GM12878 (cell line): ENCODE measurements around the gene ATP2B1. TPM values are rescaled to one million over a fixed set of nuclear protein-coding genes. Genes with fewer than 3 reads are reported as not detected.

Source experiments
- ATAC-seq: fragments of 200-7000 bp; cut with Tn5 transposase; 3 replicates; pipeline ENCODE4 v1.9.1; 2020; ENCODE audit warnings: mild to moderate bottlenecking, moderate library complexity
- BruUV-seq: library from RNA; stranded (reverse); fragments of 400-500 nt; replicated peaks from 2 replicates; lab custom pipeline; 2021; lab: Mats Ljungman, UMichigan
- CTCF ChIA-PET: fragments of 300-600 bp; sonication (Branson Sonifier 250); formaldehyde crosslinking; extraction: SDS; loops from one replicate; lab custom pipeline; 2021; ENCODE audit warnings: inconsistent platforms; lab: Yijun Ruan, JAX
- POLR2A ChIA-PET: fragments of 350-600 bp; formaldehyde crosslinking; extraction: SDS; loops from one replicate; lab custom pipeline; 2021; ENCODE audit warnings: inconsistent platforms; lab: Charles Lee
- RAD21 ChIA-PET: fragments of 300-600 bp; sonication (Branson Sonifier 250); formaldehyde crosslinking; loops from one replicate; lab custom pipeline; 2023; ENCODE audit warnings: antibody characterized with exemption; ENCODE audit not compliant: unreplicated experiment; lab: Charles Lee
- SMC1A ChIA-PET: fragments of 300-600 bp; sonication (Branson Sonifier 250); formaldehyde crosslinking; loops from one replicate; lab custom pipeline; 2023; ENCODE audit not compliant: unreplicated experiment, uncharacterized antibody; lab: Charles Lee
- DNase-seq: peaks from one replicate; pipeline ENCODE4 v3.0.0-alpha.2; 2011; ENCODE audit warnings: low read depth, low spot score
- FAIRE-seq: peaks from 3 replicates; lab custom pipeline; 2011; peaks lifted over from hg19 to GRCh38; lab: Jason Lieb, UNC
- H2AFZ ChIP-seq: 2 replicates; pipeline ENCODE4 v1.6.0; 2011; ENCODE audit warnings: low read depth, low read length, control low read depth; ENCODE audit not compliant: control insufficient read depth
- H3K27ac ChIP-seq: 2 replicates; pipeline ENCODE4 v1.5.1; 2011; ENCODE audit warnings: control low read depth; ENCODE audit not compliant: control insufficient read depth, insufficient read depth
- H3K27me3 ChIP-seq, 2 experiments: replicated peaks in 1 of 2; 2 replicates each; pipeline versions ENCODE4 v1.6.0 to v1.6.1; 2011; ENCODE audit warnings: low read length in 1 of 2; ENCODE audit not compliant: control insufficient read depth in 2 of 2, insufficient read depth in 2 of 2
- H3K36me3 ChIP-seq, 2 experiments: 2 replicates each; pipeline ENCODE4 v1.5.1; 2011; ENCODE audit warnings: low read length in 1 of 2; ENCODE audit not compliant: control insufficient read depth in 2 of 2, insufficient read depth in 2 of 2
- H3K4me1 ChIP-seq: 2 replicates; pipeline ENCODE4 v1.6.1; 2011; ENCODE audit warnings: mild to moderate bottlenecking, low read length, moderate library complexity, mixed read lengths; ENCODE audit not compliant: control insufficient read depth, insufficient read depth
- H3K4me2 ChIP-seq: 2 replicates; pipeline ENCODE4 v1.6.0; 2011; ENCODE audit warnings: control low read depth; ENCODE audit not compliant: control insufficient read depth, insufficient read depth
- H3K4me3 ChIP-seq: fragments of 200-600 bp; sonication (generic); 2 replicates; pipeline ENCODE4 v1.5.1; 2016
- H3K79me2 ChIP-seq: 2 replicates; pipeline ENCODE4 v1.6.0; 2011; ENCODE audit warnings: low read length; ENCODE audit not compliant: control insufficient read depth, insufficient read depth
- H3K9ac ChIP-seq: 2 replicates; pipeline ENCODE4 v1.8.0; 2011; ENCODE audit warnings: low read length, control low read depth, mixed read lengths; ENCODE audit not compliant: control insufficient read depth, insufficient read depth
- H3K9me3 ChIP-seq: replicated peaks from 3 replicates; pipeline ENCODE4 v1.5.1; 2011; ENCODE audit warnings: mild to moderate bottlenecking, low read length; ENCODE audit not compliant: control insufficient read depth, insufficient read depth
- H4K20me1 ChIP-seq: 2 replicates; pipeline ENCODE4 v1.6.0; 2011; ENCODE audit not compliant: control insufficient read depth, insufficient read depth
- ETV6 ChIP-seq, 2 experiments: fragments of 450-650 bp in 1 of 2; IDR thresholded peaks in 1 of 2; conservative IDR thresholded peaks in 1 of 2; 2 replicates each; pipeline ENCODE4 v1.6.1; 2014; ENCODE audit warnings: antibody characterized with exemption in 1 of 2, borderline replicate concordance in 1 of 2, low read depth in 1 of 2, mild to moderate bottlenecking in 1 of 2, moderate library complexity in 1 of 2
- JUNB ChIP-seq: IDR thresholded peaks from 2 replicates; pipeline ENCODE4 v1.6.1; 2016; ENCODE audit warnings: antibody characterized with exemption, mild to moderate bottlenecking
- MTA3 ChIP-seq: IDR thresholded peaks from 2 replicates; pipeline ENCODE4 v1.6.1; 2012; ENCODE audit warnings: low read length, inconsistent platforms, borderline replicate concordance
- NRF1 ChIP-seq: conservative IDR thresholded peaks from 2 replicates; pipeline ENCODE4 v1.6.1; 2011; ENCODE audit warnings: mild to moderate bottlenecking, low read depth, low read length, improper control_type of control experiment
- SMC3 ChIP-seq: IDR thresholded peaks from 2 replicates; pipeline ENCODE4 v1.6.1; 2011; ENCODE audit warnings: low read length, improper control_type of control experiment, borderline replicate concordance
- SREBF2 ChIP-seq: IDR thresholded peaks from 2 replicates; pipeline ENCODE4 v1.6.1; 2012; ENCODE audit warnings: mild to moderate bottlenecking, low read length
- STAT3 ChIP-seq: IDR thresholded peaks from 2 replicates; pipeline ENCODE4 v1.6.1; 2011; ENCODE audit warnings: low read depth, low read length, improper control_type of control experiment
- SUPT20H ChIP-seq: IDR thresholded peaks from 2 replicates; pipeline ENCODE4 v1.6.1; 2011; ENCODE audit warnings: low read depth, mild to moderate bottlenecking, low read length, moderate library complexity, borderline replicate concordance; ENCODE audit not compliant: control insufficient read depth
- TARDBP ChIP-seq: IDR thresholded peaks from 2 replicates; pipeline ENCODE4 v1.6.1; 2016; ENCODE audit warnings: borderline replicate concordance
- TCF7 ChIP-seq: IDR thresholded peaks from 2 replicates; pipeline ENCODE4 v1.6.1; 2014; ENCODE audit warnings: antibody characterized with exemption, borderline replicate concordance
- ZNF384 ChIP-seq: IDR thresholded peaks from 2 replicates; pipeline ENCODE4 v1.6.1; 2012; ENCODE audit warnings: low read depth, mild to moderate bottlenecking, low read length, improper control_type of control experiment, borderline replicate concordance
- ZNF622 ChIP-seq: fragments of 450-650 bp; IDR thresholded peaks from 2 replicates; pipeline ENCODE4 v1.6.1; 2017; ENCODE audit warnings: mild to moderate bottlenecking, inconsistent platforms
- WGBS: methylation state at CpG from one replicate; pipeline ENCODE4 v1.1.6; 2016; ENCODE audit warnings: low lambda C conversion rate; ENCODE audit not compliant: insufficient replicate concordance, insufficient coverage; ENCODE audit errors: missing lambda C conversion rate; 5-methylcytosine and 5-hydroxymethylcytosine counted together
- in situ Hi-C: fragments of 300-500 bp; cut with MboI; formaldehyde crosslinking; loops from 9 replicates; pipeline ENCODE4 v1.14.3; 2018; ENCODE audit warnings: mixed read lengths
- intact Hi-C: fragments of 100-400 bp; cut with micrococcal nuclease; formaldehyde crosslinking; loops from one replicate; pipeline ENCODE4 v1.14.2; 2022; ENCODE audit not compliant: unreplicated experiment
- polyA plus RNA-seq, 11 experiments: library from polyadenylated mRNA; depleted of rRNA in 4 of 11; unstranded in 6 of 11; stranded (reverse) in 5 of 11; fragments of >200 nt; fragmentation: Nextera tagmentation in 4 of 11; fragmentation: Illumina TruSeq in 1 of 11; extraction: Ambion mirVana in 4 of 11; extraction: Trizol in 1 of 11; gene quantifications; 1 replicate in 1 of 11; 2 replicates in 10 of 11; pipeline versions ENCODE4 v1.2.1 to v1.2.3, GENCODE V29; 2011 to 2016; ENCODE audit warnings: inconsistent platforms in 2 of 11, missing spikeins in 2 of 11, low read depth in 1 of 11
- total RNA-seq, 4 experiments: library from RNA; depleted of rRNA in 3 of 4; stranded (reverse); fragments of >200 nt in 3 of 4; fragmentation: Illumina TruSeq in 1 of 4; extraction: Trizol in 1 of 4; gene quantifications; 2 replicates each; pipeline versions ENCODE4 v1.2.1 to v1.2.3, GENCODE V29; 2013 to 2021
- TF ChIP-seq, protein P1 (sequence below): fragments of 450-650 bp; IDR thresholded peaks from 2 replicates; pipeline ENCODE4 v1.6.1; 2016; ENCODE audit warnings: mild to moderate bottlenecking
- TF ChIP-seq, protein P2 (sequence below): IDR thresholded peaks from 2 replicates; pipeline ENCODE4 v1.6.1; 2011; ENCODE audit warnings: low read depth, low read length, improper control_type of control experiment, borderline replicate concordance
- TF ChIP-seq, protein P3 (sequence below): fragments of 450-650 bp; formaldehyde crosslinking; IDR thresholded peaks from 2 replicates; pipeline ENCODE4 v1.4.0; 2020; ENCODE audit warnings: mild to moderate bottlenecking, moderate library complexity

ATP2B1 gene
- total and polyA plus RNA-seq, 10 of the 15 experiments (the other 5 are each of a cell fraction or from before 2014, with no cell fraction given): 15.9 to 67.8 (median 48.5) TPM

DNA sequence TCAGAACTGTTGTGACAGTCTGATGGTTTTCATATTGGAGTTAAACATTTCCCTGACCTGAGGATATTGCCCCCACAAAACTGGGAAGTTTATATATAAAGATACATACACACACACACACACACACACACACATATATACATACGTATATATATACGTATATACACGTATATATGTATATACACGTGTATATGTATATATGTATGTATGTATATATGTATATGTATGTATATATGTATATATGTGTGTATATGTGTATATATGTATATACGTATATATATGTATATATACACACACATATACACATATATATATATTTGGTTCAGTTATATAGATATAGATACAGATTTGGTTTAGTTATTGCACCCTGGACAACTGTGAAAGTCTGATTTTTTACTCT, 65.7 kb downstream of the ATP2B1 start:
- TF ChIP-seq, protein P1, sequence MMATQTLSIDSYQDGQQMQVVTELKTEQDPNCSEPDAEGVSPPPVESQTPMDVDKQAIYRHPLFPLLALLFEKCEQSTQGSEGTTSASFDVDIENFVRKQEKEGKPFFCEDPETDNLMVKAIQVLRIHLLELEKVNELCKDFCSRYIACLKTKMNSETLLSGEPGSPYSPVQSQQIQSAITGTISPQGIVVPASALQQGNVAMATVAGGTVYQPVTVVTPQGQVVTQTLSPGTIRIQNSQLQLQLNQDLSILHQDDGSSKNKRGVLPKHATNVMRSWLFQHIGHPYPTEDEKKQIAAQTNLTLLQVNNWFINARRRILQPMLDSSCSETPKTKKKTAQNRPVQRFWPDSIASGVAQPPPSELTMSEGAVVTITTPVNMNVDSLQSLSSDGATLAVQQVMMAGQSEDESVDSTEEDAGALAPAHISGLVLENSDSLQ: no peak
- TF ChIP-seq TCF7 (no peak), SREBF2 (no peak), SMC3 (no peak), ZNF622 (no peak), ZNF384 (no peak), SUPT20H (no peak), TARDBP (no peak), NRF1 (no peak), MTA3 (no peak), JUNB (no peak), STAT3 (no peak), ETV6 (conservative IDR thresholded peaks at IDR 0.05 in 1 of 2, IDR thresholded peaks at IDR 0.05 in 1 of 2; ENCODE audit: borderline replicate concordance in 1 of 2, low read depth in 1 of 2) (no peak)
- TF ChIP-seq, protein P2, sequence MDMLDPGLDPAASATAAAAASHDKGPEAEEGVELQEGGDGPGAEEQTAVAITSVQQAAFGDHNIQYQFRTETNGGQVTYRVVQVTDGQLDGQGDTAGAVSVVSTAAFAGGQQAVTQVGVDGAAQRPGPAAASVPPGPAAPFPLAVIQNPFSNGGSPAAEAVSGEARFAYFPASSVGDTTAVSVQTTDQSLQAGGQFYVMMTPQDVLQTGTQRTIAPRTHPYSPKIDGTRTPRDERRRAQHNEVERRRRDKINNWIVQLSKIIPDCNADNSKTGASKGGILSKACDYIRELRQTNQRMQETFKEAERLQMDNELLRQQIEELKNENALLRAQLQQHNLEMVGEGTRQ: no peak
- TF ChIP-seq, protein P3, sequence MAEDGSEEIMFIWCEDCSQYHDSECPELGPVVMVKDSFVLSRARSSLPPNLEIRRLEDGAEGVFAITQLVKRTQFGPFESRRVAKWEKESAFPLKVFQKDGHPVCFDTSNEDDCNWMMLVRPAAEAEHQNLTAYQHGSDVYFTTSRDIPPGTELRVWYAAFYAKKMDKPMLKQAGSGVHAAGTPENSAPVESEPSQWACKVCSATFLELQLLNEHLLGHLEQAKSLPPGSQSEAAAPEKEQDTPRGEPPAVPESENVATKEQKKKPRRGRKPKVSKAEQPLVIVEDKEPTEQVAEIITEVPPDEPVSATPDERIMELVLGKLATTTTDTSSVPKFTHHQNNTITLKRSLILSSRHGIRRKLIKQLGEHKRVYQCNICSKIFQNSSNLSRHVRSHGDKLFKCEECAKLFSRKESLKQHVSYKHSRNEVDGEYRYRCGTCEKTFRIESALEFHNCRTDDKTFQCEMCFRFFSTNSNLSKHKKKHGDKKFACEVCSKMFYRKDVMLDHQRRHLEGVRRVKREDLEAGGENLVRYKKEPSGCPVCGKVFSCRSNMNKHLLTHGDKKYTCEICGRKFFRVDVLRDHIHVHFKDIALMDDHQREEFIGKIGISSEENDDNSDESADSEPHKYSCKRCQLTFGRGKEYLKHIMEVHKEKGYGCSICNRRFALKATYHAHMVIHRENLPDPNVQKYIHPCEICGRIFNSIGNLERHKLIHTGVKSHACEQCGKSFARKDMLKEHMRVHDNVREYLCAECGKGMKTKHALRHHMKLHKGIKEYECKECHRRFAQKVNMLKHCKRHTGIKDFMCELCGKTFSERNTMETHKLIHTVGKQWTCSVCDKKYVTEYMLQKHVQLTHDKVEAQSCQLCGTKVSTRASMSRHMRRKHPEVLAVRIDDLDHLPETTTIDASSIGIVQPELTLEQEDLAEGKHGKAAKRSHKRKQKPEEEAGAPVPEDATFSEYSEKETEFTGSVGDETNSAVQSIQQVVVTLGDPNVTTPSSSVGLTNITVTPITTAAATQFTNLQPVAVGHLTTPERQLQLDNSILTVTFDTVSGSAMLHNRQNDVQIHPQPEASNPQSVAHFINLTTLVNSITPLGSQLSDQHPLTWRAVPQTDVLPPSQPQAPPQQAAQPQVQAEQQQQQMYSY (CRISPR knock-in tag): no peak
- Histone ChIP-seq H3K4me1 (no peaks in the 10 kb centered on the region), H3K9ac (no peak overlapping the region), H3K79me2 (peaks cover 21% of the 10 kb centered on the region), H3K4me2 (no peak overlapping the region), H3K9me3 (no peaks in the 10 kb centered on the region; the same call in 2 of the 3 replicates), H3K27me3 (no peaks in the 10 kb centered on the region), H4K20me1 (no peaks in the 10 kb centered on the region), H3K4me3 (no peak overlapping the region), H3K27ac (no peak overlapping the region), H2AFZ (no peak overlapping the region), H3K36me3 (peaks cover 2 to 11% of the 10 kb centered on the region in 2 experiments)
- in situ Hi-C loops: no loop called here
- RAD21 ChIA-PET: no interaction called here
- ATAC-seq: no peak
- POLR2A ChIA-PET: no interaction called here
- no peak for DNase-seq
- CTCF ChIA-PET: interaction anchor here (0.5 kb wide), 1 partner anchor 27 kb away, joined by 3 read pairs; no protein-coding TSS in a partner anchor
- no TSS peak for BruUV-seq
- intact Hi-C loops: no loop called here
- WGBS: 67% methylated on average over 5 of the region's 5 CpGs
- no peak for FAIRE-seq
- SMC1A ChIA-PET: interaction anchor here (1.3 kb wide), 1 partner anchor 45 kb away, joined by 3 read pairs; no protein-coding TSS in a partner anchor
